Retinal pigment epithelial cell (primary cell): ENCODE results near the gene ARHGAP18.

Experiments
- DNase-seq: peaks from one replicate; pipeline ENCODE4 v3.0.0-alpha.2; 2010; ENCODE audit warnings: low read depth
- H3K4me3 ChIP-seq: 2 replicates; pipeline ENCODE4 v1.5.1; 2011; ENCODE audit warnings: mild to moderate bottlenecking, low read length, control low read depth, moderate library complexity
- CTCF ChIP-seq: conservative IDR thresholded peaks from 2 replicates; pipeline ENCODE4 v1.5.1; 2011; ENCODE audit warnings: low read depth, low read length, control low read depth, inconsistent platforms

The ARHGAP18 gene

GRCh38 chr6:129748901-129749748, 39.1 kb upstream of the ARHGAP18 start:
- TF ChIP-seq CTCF, result no peak
- H3K4me3 ChIP-seq, result no peak overlapping the region
- no peak for DNase-seq

GRCh38 chr6:129748212-129748900, 38.4 kb upstream of the ARHGAP18 start:
- no peak for DNase-seq
- no peak overlapping the region for H3K4me3 ChIP-seq
- TF ChIP-seq CTCF, result no peak

GRCh38 chr6:129747588-129748112, 37.7 kb upstream of the ARHGAP18 start:
- no peak for TF ChIP-seq CTCF
- no peak for DNase-seq
- no peak overlapping the region for H3K4me3 ChIP-seq

- DNase-seq, result no peak
- no peak for TF ChIP-seq CTCF
- H3K4me3 ChIP-seq, result no peak overlapping the region
Observed at GRCh38 chr6:129744880-129745237, 34.9 kb upstream of the ARHGAP18 start.

- DNase-seq, result no peak
- no peak for TF ChIP-seq CTCF
- H3K4me3 ChIP-seq, result no peak overlapping the region
Observed at GRCh38 chr6:129744201-129744879, 34.4 kb upstream of the ARHGAP18 start.

GRCh38 chr6:129740013-129740412, 30.0 kb upstream of the ARHGAP18 start:
- H3K4me3 ChIP-seq, result no peak overlapping the region
- TF ChIP-seq CTCF, result no peak
- no peak for DNase-seq
